Kasumi-1 (cell line): ENCODE measurements around the gene EXOC6B.
"Not testable (repeated sequence)": the region's sequence is repeated elsewhere in the genome, so short reads cannot be mapped to it uniquely, and the experiment has no call there.

Experiments used
- DNase-seq, 2 experiments: peaks; one replicate each; lab custom pipeline; 2025; lab: John Stamatoyannopoulos, UW

Gene EXOC6B

GRCh38 chr2:72431737-72432136 is 394.1 kb downstream of the EXOC6B start:
- DNase-seq: no peak

GRCh38 chr2:72427022-72427861 is 398.6 kb downstream of the EXOC6B start:
- DNase-seq: no peak

DNA sequence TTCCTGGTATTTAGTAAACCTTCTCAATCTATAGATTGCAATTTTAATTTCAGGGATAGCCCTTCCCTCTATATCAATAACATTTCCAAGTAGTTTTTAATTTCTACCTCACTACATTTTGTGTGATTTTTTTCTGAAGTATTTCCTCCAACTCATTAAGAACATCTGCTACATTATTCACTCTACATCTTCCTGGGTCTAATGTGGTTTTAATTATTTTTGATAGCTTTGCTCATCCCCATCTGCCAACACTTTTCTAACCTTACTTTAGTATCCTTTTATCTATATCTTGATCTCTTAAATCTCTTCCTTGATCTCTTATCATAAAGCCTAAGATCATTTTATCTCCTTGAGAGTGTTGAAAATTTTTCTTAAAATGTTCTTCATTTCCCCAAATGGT is 399.8 kb downstream of the EXOC6B start:
- no peak for DNase-seq

- no peak for DNase-seq
These were observed 402.1 kb downstream of the EXOC6B start for GRCh38 chr2:72423756-72424155.

GRCh38 chr2:72421771-72422379 is 404.0 kb downstream of the EXOC6B start:
- DNase-seq: not testable (repeated sequence)

- no peak for DNase-seq
These were observed 409.9 kb downstream of the EXOC6B start for GRCh38 chr2:72415781-72416475.

DNA sequence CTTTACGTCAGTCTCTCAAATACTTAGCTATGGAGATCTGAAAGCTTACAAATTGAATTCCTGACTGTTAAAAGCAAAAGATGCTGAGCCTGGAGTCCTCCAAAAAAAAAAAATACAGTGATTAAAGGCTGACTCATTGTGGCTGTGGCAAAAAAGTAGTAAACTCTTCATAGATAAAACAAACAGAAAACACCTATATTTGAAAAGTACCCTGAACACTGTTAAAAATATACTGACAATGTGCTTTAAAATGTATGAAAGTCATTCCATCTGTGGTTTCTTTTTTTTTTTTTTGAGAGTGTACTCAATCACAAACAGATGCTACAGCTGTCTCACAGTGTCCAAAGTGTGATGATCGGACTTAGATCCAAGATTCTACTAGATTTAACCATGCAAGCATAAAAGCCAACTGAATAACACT is 410.6 kb downstream of the EXOC6B start:
- DNase-seq: no peak

DNA sequence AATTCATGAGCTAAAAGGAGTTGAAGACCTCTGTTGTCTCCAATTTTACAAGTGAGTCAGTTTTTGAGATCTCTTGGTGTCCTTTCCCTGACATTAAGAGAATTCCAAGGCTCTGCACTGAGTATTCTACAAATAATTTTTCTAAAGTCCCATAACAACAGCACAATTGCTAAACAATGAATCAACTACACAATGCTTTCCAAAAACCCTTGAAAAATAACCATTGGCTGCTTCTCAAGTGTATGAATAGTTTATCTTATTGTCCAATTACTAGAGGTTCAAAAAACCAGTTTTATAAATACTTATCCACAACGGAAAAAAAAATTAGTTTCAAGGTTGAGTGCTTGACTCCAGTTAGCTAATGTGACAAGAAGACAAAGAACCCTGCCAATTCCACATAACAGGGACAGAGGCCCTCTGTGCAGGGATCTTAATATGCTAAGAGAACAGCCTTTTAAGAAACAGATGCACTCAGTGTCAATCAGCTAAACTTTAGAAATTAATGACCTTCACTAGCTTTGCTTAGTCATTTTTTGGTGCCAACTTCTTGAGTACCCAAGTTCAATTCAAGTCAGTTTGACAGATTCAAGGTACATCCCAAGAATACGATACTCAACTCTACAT is 411.6 kb downstream of the EXOC6B start:
- DNase-seq: no peak

DNA sequence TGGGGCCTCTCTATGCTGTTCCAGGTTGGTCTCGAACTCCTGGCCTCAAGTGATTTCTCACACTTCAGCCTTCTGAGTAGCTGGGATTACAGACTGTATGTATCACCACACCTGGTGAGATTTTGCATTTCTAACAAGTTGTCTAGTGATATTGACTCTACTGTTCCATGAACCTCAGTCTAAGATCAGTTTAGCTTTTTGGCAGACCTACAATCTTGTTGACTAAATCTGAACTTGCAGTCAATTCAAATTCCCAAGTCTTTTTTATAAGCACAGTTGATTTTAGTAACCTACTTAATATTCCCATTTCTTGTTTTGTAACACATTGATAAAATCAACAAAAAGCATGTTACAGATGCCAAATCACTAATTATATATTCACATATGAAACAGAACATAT is 412.1 kb downstream of the EXOC6B start:
- DNase-seq: no peak

GRCh38 chr2:72412214-72412613 is 413.6 kb downstream of the EXOC6B start:
- DNase-seq: no peak

DNA sequence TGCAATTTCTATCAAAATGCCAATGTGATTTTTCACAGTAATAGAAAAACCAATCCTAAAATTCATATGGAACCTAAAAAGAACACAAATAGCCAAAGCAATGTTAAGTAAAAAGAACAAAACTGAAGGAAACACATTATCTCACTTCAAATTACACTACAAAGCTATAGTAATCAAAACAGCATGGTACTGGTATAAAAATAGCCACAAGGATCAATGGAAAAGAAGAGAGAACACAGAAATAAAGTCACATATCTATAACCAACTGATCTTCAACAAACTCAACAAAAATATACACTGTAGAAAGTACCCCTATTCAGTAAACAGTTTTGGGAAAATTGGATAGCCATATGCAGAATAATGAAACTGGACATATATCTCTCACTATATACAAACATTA is 426.0 kb downstream of the EXOC6B start:
- no peak for DNase-seq

DNA sequence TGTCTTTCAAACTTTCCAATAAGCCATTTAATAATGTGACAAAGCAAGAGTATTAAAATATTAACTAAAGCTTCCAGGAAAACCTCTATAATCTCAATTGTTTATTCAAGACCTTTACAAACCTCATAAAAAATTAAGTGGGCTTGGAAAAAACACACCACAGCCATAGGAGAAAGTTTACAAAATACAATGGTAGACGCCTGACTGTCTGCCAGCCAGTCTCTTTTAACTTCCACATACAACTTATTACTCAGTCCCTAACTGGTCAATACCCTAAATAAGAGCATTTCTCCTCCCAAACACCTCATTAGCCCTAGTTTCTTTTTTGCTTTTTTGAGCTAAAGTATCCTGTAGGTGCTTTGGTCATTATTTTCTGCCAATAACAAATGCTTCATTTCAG is 430.7 kb downstream of the EXOC6B start:
- DNase-seq: no peak

DNA sequence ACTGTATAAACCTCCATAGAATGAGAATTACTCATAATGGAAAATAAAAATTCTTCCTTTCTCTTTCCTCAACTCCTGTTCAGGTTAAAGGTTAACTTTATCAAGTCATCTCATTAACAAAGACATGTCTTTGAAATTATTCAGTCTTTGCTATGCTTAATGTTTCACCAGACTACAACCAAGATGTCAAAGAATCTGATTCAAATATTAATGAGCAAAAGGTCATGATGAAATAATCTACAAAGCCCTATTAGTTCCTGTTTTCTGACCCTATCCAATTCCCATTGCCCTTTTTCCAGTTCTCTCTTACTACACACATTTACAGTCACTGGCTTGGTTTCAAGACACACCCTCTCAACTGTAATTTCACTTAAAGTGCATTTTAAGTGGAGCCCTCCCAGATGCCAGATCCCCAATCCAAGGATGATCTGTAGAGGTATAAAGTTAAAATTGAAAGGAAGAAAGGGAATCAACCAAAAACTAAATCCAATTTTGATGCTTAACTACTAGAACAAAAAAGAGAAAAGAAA is 431.2 kb downstream of the EXOC6B start:
- DNase-seq: no peak

GRCh38 chr2:72389447-72389846 is 436.4 kb downstream of the EXOC6B start:
- no peak for DNase-seq

GRCh38 chr2:72388263-72388662 is 437.6 kb downstream of the EXOC6B start:
- DNase-seq: no peak

- DNase-seq: no peak
These were observed 439.5 kb downstream of the EXOC6B start for GRCh38 chr2:72386288-72386687.

GRCh38 chr2:72378753-72379348 is 447.0 kb downstream of the EXOC6B start:
- DNase-seq: no peak

GRCh38 chr2:72367530-72368225 is 458.2 kb downstream of the EXOC6B start:
- no peak for DNase-seq

GRCh38 chr2:72363406-72363805 is 462.4 kb downstream of the EXOC6B start:
- DNase-seq: no peak

DNA sequence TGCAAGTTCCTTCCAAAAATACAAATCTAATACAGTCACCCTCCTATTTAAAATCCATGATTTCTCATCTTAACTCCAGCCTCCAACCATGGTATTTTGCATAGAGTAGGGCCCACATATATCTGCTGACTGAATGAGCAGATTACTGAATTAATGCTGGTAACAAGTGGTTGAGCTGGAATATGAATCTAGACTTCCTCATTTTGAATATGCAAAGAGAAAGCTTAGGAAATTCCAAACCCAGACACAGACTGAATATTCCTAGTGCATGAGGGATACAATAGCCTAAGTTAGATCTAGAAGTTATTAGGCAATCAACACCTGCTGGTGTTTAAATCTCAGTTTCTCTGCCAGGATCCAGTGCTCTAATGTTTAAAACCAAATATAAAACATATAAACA is 463.1 kb downstream of the EXOC6B start:
- DNase-seq: no peak

GRCh38 chr2:72361521-72361920 is 464.3 kb downstream of the EXOC6B start:
- no peak for DNase-seq
